HG03135 (cell line): ENCODE measurements around the gene THSD4.

Experiments used
- ATAC-seq: cut with Tn5 transposase; IDR thresholded peaks from one replicate; pipeline ENCODE4 v1.9.1; 2021; ENCODE audit warnings: mild to moderate bottlenecking, moderate library complexity; ENCODE audit not compliant: unreplicated experiment

The THSD4 gene

DNA sequence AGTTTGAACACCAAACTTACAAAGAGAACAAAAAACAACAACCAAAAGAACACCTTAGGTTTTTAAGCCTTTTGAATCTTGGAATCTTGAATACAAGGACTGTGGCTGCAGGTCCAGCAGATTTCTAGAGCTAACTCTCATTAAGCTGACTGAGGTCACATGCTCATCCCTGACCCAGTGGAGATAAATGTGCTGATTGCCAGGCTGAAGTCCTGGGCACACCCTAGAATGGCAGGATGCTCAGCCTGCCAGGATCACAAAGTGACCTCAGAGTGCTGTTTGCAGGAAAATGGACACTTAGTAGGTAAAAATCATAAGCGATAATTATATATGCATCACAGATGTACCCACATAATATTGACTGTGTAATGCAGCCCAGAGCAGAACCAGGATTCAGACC, 449.7 kb downstream of the THSD4 start:
- ATAC-seq = no peak

DNA sequence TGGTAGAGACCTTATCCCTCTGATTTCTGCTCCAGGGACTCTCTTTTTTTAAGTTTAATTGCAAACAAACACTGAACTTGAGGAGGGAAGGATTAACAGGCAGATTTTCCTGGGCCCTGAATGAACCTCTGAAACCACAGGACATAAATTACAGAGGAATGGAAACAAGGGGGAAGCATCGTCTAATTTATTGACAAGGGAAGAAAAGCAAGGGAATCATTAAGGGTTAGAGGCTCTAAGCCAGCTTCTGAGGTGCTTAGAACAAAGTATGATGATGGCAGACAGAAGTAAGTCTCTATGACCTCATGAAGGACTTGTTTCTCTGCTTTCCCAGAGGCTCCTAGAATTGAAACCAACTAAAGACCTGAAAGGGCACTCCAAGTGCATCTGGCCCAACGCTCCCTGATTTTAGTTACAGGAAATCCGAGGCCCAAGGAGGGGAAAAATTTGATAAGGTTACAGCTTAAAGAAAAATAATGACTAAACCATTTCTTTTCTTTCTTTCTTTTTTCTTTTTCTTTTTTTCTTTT, 450.4 kb downstream of the THSD4 start:
- no peak for ATAC-seq

DNA sequence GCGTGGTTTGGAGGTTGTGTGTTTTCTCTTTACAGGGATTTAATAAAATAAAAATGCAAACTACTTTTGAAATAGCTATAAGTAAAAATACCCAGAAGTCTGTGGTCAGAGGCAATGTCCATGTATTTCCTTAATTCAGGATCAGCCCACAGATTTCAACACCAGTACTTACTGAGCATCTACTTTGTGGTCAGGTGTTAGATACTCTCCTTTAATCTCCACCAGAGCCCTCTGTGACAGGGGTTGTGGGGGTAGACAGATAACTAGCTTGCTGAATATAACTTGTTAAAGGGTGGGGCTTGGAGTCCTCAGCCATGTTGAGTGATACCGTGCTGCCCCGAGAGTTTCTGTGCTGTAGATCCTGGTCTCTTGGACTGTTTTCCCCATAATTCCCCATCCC, 451.0 kb downstream of the THSD4 start:
- ATAC-seq = no peak

DNA sequence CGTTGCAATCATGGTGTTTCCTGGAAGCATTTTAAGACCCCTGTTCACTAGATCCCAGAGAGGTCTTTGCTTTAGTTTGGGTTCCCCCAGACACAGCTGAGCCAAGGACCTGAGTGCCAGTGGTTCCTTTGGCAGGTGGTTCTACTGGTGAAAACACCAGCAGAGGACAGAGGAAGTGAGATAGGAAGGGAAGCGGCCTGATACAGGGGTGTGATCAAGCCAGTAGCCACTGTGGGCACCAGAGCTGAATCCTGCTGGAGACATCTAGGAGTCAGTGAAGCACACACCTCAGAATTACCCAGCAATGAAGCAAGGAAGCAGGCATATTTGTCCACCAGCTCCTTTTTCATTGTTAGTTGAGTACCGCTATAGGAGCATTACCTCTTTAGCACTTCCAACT, 451.9 kb downstream of the THSD4 start:
- no peak for ATAC-seq

DNA sequence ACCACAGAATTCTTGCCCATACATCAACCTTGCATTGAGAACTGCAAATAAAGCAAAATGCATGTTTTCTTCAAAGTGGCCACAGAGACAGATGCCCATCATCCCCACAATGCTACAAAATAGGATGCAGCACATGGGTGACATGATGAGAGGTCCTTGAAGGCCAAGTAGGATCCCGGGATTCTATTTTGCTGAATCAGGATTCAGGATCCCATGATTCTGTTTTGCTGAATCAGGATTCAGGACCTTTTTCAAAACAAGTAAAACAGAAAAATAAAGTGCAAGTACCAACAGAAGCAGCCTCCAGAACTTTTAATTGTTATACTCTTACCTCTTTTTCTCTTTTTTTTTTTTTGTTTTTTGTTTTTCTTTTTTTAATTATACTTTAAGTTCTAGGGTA, 453.0 kb downstream of the THSD4 start:
- no peak for ATAC-seq

DNA sequence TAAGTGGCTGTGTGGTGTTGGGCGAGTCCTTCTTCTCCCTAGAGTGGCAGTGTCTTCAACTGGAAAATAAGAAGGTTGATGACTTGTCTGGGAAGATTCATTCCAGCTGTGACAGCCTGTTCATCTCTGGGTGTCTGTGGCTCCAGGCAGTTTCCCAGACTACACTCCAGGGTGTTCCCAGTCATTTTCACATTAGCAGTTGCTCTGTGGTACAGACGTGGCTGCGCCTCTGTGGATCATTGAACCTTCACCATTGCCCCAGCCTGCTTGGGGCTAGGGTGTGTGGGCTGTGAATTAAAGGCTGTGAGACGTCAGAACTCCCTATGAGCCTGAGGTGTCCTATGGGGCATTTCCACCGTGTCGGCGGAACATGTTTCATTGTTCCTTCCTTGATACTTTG, 455.5 kb downstream of the THSD4 start:
- no peak for ATAC-seq

DNA sequence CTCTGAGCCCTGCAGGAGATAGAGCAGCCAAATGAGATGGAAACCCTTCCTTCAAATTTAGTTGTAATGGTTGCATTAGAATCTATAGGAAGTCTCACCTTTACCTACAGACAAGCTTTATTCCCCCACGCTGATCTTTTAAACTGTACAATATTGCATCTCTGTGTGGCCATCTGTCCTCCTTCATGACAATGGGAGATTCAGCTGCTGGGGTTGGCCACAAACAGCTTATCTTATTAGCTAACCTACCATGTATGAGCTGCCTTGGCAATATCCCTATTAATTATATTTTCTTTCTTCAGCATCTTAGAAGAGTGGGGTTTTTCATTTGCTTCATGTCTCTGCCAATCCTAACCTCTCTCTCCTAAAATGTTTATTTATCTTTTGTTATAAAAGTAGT, 456.4 kb downstream of the THSD4 start:
- no peak for ATAC-seq

DNA sequence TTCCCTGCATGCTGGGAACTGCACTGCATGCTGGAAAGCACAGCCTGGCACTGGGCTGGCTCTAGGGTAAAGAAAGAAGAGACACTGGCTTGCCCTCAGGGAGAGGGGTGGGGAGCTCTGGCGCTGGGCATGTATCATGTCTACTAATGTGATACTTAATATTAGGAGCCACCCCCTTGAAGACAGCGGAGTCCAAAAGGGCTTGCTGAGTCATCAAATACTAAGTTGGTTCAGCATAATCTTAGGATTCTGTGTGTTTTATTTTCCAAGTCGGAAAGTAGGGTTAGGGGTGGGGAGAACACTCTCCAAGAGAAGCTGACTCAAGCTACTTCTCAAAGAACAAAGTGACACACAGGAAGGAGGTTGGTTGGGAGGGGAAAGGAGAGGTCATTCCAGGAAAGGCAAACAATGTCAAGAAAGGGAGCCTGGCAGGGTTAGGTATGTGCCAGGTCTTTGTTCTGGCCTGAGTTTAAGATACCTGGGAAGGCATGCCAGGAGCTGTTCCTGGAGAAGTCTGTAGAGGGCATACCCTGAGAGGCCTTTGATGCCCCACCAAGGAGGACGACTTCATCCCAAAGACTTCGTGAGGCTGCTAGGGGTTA, 457.3 kb downstream of the THSD4 start:
- ATAC-seq = no peak

DNA sequence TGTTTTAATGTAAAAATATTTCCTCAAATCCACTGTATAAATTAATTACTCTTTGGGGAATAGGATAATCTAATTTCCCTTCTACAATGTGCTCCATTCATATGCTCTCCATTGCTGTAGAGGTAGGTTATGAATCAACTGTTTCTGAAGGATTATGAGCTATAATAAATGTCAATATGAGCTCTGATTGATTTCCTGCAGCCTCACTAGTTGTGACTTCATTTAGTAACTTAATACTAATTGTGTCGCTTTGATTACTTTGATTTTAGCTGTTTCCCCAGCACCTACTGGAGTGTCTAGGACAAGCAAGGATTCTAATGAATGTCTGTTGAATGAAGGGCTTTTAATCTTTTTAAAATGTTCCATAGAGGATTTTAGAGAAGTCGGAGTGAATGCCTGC, 458.3 kb downstream of the THSD4 start:
- ATAC-seq = no peak

DNA sequence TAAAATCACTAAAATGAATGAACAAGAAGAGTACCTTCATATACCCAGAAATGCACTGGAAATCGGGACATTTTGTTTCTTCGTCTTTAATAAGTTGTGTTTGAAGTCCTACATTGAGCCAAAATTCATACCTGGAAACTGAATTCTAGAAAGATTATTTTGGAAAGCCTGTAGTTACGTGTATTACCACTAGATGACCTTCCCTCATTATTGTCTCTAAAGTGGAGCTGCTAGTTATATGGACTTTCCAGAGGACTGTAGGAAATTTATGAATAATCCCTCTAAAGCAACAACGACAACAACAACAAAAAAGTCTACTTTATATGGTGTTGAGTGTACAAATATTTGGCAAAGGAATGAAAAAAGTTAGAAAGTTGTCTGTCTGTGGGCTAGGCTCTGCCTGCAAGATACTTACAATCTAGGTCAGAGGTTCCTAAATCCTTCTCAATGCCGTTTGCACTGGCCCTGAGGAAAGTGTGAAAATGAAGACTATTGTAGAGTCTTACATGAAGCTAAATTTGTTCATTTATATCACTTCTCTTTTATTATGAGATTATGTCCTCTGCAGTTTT, 460.3 kb downstream of the THSD4 start:
- ATAC-seq = no peak

DNA sequence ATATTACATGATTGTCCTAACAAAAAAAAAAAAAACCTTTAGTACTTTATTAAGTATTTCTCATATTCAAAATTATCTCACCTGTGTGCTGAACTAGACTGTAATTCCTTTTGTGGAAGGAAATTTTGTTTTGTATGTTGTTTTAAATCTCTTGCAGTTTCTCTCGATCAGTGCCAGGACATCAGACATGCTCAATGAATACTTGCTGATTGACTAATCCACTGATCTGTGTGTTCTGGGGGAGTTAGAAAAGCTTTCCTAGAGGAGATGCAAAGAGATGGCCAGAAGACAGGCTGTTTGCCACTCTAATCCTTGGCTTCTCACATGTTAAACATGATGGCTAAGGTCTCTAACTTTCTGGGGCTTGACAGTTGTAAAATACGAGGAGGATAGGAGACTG, 461.8 kb downstream of the THSD4 start:
- no peak for ATAC-seq

DNA sequence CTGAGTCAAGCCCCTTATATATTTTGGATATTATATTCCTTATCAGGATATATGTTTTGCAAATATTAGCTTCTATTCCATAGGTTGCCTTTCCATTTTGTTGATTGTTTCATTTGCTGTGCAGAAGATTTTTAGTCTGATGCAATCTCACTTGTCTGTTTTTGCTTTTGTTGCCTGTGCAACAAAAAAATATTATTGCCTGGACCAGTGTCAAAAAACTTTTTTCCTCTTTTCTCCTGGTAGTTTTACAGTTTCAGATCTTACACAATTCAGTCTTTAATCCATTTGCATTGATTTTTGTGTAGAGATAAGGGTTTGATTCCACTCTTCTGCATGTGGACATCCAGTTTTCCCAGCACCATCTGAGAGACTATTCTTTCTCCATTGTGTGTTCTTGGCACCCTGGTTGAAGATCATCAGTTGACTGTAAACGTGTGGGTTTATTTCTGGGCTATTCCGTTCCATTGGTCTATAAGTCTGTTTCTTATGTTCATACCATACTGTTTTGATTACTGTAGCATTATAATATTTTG, 466.2 kb downstream of the THSD4 start:
- ATAC-seq = no peak

DNA sequence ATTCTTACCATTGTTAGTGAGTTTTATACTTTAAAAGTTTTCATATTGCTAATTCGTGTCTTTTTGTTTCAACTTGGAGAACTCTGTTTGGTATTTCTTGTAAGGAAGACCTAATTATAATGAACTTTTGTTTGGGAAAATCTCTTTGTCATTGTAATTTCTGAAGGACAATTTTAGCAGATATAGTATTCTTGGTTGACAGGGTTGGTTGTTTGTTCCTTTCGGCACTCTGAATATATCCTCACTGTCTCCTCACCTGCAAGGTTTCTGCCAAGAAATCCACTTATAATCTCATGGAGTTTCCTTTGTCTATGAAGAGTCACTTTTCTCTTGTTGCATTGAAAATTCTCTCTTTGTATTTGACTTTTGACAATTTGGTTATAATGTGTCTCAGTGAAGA, 469.9 kb downstream of the THSD4 start:
- ATAC-seq = no peak

DNA sequence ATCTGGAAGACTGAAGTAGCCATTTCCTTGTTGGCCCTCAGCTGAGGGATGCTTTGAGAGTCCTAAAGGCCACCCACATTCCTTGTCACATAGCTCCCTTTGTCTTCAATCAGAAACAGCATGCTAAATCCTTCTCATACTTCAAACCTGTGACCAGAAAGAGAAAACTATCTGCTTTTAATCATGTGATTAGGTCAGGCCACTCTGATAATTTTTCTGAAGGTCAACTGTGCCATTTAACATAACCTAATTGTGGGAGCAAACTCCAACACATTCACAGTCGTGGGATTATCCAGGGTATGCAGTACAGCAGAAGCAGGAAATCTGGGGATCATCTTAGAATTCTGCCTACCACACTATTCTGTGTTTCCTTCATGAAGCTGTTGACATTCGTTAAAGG, 471.2 kb downstream of the THSD4 start:
- no peak for ATAC-seq

DNA sequence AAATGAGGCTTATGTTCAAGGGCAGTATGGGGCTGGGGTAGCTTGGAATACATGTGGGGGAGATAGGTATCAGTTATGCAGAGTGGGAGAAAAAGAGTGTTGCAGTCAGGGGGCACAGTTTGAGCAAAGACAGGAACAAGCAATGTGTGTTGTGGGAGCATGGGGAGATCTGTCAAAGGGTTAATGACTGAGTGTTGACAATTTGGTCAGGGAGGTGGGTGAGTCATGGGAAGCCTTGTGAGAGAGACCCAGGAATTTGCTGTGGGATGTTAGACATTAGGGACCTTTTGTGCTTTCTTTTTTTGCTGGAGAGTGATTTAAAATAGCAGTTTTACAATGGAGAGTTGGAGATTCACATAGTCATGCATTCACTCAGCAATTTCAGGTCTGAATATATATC, 473.5 kb downstream of the THSD4 start:
- no peak for ATAC-seq

DNA sequence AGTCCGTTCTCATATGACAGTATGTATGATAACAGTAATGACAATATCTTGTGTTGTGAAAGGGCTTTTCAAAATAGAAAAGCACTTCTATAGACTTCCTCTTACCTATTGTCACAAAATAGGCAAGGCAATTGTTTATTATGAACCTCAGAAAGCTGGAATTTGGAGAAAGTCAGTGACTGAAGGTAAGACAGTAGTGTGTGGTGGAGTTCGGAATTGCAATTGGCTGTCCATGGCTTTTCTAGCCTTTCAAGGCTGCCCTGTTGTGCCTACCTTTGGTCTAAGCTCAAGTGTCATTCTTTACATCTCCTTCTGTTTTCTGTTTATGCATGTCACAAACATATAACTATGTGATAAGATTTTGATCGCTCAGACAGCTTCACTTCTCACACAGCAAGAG, 475.8 kb downstream of the THSD4 start:
- ATAC-seq = no peak

DNA sequence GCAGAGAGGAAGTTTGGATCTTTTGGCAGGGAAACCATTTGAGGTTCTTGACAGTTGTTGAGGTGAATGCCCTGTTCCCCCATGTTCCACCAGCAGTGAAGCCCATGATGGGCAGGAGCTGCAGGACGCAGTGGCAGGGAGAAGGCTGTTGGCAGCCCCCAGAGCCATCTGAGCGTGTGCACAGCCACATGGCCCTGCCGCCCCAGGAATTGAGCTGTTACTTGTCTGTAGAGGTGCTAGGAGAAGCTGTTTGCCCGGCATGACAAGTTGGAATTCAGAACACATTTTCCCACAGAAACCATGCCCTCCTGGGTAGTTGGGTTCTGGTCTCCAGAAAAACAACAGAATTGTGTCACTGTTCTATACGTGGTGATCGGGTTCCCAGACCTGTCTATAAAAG, 476.9 kb downstream of the THSD4 start:
- no peak for ATAC-seq

DNA sequence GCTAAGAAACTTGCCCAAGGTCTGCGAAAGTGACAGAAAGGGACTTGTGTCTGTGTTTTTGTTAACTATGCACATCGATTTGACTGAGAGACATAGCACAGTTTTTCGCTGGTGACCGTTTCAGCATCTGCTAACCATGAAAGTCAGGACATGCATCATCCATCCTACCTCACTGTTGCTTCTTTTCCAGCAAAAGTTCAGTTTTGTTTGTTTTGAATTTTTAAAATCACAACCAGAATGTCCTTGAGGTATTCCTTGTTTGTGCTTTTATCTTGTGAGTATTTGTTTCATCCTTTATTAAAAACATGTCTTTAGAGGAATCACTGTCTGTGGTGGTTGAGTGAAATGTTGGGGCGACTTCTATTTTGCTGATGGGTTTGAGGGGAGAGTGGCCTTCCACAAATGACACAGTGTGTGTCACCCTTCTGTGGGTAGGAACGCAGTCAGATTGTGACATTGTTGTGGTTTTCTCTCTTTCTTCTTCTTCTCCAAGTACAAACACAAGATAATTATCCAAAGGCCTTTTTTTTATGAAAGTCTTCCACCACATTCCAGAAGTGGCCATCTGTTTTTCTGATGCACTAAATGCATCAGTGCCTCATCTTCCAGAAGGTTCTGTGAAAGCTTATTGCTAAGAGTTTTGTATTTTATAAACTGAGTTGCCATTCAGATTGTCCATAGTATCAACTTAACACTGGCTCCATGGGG, 480.7 kb downstream of the THSD4 start:
- no peak for ATAC-seq

DNA sequence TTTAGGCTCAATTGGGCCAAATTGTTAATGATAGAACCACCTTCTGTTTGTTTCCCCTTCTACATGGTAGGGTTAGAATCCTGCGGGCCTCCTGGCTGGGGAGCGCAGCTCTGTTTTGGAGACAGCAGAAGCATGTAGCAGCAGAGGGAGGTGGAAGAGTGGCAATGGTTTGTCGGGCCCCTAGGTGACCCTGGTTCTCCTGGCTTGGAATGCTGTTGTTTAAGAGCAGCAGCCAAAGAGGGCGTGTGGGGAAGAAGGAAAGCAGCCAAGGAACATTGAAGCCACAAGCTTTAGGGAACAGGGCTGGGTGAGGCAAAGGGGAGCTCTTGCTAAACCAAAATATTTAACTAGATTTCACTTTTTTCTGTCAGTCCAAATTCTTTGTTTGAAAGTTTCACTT, 481.4 kb downstream of the THSD4 start:
- ATAC-seq = no peak

DNA sequence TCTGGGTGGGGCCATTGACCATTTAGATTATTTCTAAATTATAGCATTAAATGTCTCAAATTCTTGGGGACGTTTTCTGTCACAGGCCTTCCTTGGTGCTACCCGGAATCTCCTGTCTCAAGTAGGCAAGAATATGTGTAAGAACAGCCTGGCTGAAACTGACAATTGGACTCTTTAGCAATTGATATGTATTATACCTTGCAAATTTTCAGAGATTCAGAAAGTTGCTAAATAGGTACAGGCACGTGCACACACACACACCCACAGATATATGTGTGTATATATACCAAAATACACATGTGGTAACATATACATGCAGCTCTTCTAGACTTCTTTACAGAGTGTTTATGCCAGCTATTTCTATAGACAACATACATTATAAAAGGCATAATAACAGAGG, 481.9 kb downstream of the THSD4 start:
- ATAC-seq = no peak

DNA sequence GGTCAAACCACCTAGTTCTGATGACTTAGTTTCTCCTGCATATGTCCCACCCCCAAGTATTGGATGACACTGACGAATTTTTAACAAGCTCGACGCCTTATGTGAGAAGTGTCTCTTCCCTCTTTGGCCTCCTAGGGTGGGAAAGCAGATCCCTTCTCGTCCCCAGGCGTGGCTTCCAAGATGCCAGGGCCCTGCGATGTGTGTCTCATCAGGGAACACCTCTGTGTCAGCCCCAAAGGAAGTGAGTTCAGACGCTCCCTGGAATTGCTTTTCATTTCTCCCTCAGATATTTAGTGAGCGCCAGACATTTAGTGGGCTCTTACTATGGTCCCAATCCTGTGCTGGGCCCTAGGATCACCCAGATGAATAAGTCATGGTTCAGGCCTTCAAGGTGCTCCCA, 482.4 kb downstream of the THSD4 start:
- no peak for ATAC-seq

DNA sequence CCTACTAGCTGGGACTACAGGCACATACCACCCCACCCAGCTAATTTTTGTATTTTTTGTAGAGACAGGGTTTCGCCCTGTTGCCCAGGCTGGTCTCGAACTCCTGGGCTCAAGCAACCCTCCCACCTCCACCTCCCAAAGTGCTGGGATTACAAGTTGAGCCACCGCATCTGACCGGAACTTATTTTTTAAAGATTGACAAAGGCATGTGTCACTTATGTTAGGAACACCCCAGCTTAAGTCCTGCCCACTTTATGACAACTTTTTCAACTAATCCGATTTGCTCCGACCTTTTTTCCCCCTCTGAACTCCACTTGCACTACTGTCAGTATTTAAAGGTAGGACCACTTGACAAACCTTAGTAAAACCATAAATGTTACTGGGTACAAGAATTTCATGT, 483.5 kb downstream of the THSD4 start:
- no peak for ATAC-seq
